ENCODE measurements around the gene AP1M1.

The AP1M1 gene

GRCh38 chr19:16290692-16291091 lies 93.0 kb downstream of the AP1M1 start:
- TF ChIP-seq GATA2 (IDR thresholded peaks at IDR 0.05; ENCODE audit: low read depth, low read length) (no peak), GATA3 (IDR thresholded peaks at IDR 0.05; ENCODE audit: low read depth, low read length) (no peak)

- TF ChIP-seq GATA3 (IDR thresholded peaks at IDR 0.05; ENCODE audit: low read depth, low read length), result no peak
- TF ChIP-seq GATA2 (IDR thresholded peaks at IDR 0.05; ENCODE audit: low read depth, low read length), result no peak
Measured at GRCh38 chr19:16293118-16294091, 95.7 kb downstream of the AP1M1 start.

GRCh38 chr19:16295057-16295456 lies 97.3 kb downstream of the AP1M1 start:
- TF ChIP-seq GATA2 (IDR thresholded peaks at IDR 0.05; ENCODE audit: low read depth, low read length) (no peak), GATA3 (IDR thresholded peaks at IDR 0.05; ENCODE audit: low read depth, low read length) (no peak)
